AG08396 (cell line): ENCODE data around the gene AKR7A3.

Experiments
- DNase-seq: peaks from one replicate; pipeline ENCODE4 v3.0.0; 2012; ENCODE audit warnings: low spot score, mixed read lengths

AKR7A3 gene

DNA sequence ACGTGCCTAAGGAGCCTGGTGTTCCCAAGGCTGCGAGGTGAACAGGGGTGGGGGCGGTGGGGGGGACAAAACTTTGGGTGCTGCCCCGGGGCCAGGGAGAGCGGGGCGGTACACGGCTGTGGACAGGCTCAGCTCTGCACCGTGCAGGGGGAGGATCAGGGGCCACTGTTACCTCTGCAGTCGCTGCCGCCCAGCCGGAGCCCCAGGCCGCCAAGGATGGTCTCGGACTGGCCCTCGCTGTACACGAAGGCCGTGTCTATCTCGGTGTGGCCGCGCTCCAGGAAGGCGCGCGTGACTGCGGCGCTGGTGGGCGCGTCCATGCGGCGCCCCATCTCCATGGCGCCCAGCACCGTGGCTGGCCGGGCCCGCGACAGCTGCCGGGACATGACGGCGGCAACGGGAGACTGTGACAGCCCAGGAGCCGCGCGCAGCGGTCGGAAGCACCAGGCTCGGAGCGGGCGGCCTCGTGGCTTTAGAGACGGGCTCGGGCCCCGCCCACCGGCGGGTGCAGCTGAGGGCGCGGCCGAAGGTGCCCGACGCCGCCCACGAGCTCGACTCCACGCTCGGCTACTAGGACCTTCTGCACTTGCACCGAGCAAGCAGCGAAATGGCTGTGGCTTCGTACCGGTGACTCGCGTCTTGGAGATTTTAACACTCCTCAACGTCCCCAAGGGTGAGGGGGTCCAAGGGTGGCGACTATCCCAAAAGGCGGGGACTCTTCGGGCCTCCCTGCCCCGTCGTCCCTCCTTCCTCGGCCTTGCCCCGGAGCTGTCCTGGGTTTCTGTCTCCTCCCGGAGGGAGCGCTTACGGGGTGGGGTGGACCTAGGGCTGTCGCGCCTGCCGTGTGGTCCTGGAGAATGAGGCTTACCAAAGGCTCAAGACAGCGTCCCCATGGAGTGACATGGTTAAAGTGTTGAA is at the start of gene AKR7A3:
Gene AKR7A3, minus strand, starts transcription at position 447 of the 918 bp plus-strand sequence. Its CDS starts 61 bp downstream, at position 386.
- DNase-seq, result peak; percentile 70

DNA sequence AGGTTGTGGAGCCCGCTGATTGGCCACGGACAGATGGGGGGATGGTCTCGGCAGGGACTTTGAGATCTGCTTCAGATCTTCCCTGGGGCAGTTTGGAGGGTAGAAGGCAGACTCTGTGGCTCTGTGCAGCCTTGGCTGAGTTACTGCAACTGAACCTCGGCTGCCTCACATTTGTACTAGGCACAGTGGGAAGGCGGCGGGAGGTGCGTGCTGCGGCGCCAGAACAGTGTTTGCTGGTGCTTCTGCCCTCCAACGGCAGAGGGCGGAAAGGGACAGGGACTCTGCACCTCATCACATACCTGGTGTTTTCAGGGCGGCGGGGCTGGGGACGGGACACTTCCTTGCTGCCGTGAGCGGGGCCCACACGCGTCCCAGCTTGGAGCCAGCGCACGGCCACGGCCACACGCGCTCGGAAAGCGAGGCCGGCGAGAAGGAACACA is 49.8 kb upstream of the AKR7A3 start:
- DNase-seq, result no peak

DNA sequence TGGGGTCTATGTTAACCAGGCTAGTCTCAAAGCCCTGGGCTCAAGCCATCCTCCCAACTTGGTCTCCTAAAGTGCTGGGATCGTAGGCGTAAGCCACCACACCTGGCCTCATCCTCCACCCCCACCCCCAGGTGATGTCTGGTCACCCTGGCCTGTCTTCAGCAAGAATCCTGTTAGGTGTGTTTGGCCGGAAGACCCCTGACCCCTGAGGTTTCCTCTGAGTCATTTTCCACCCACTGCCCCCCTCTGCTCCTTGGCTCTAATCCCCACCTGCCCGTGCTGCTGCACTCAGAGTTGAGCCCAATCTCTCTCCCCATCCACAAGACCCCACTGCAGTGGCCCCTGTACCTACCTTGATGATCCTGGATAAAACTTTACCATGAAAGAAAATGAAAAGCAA is 48.7 kb upstream of the AKR7A3 start:
- no peak for DNase-seq

DNA sequence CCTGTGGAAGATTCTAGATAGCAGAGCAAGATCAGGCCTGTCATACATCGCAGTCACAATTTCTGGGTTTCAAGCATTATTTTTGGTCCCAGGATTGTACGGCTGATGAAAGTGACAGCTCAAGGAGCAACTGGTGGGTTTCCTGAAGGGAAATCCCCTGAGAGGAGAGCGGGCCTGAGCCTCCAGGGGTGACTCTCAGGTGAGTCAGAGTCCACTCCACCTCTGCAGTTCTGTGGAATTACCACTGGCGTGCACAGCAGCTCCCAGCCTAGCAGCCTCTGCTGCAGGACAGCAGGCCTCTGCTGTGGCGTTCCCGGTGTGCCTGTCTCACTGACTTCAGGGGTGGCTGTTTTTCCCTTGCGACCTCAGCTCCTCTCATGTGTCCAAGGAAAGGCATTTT is 48.0 kb upstream of the AKR7A3 start:
- DNase-seq, result no peak

DNA sequence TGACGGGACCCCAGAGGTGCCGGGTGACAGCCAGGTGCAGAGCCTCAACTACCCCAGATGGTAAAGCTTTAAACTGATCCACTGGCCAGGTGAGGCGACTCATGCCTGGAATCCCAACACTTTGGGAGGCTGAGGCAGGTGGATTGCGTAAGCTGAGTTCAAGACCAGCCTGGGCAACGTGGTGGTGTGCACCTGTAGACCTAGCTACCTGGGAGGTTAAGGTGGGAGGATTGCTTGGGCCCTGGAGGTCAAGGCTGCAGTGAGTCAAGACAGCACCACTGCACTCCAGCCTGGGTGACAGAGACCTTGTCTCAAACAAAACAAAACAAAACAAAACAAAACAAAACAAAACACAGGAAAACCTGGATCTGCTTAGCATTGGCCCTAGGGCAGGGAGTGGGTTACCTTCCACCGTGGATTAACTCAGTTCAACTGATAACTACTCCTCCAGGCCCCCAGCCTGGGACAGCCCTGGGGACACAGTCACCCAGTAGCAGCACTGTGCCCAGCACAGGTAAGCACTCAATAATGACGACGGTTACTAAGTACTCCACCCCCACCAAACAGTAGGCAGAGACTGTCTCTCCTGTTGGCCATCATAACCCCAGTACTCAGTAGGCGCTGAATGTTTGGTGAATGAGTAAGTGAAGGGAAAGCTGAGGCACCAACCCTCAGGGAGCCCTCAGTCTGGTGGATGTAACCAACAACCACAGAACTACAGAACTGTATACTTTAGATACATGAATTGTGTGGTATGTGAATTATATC is 45.2 kb upstream of the AKR7A3 start:
- DNase-seq, result no peak

DNA sequence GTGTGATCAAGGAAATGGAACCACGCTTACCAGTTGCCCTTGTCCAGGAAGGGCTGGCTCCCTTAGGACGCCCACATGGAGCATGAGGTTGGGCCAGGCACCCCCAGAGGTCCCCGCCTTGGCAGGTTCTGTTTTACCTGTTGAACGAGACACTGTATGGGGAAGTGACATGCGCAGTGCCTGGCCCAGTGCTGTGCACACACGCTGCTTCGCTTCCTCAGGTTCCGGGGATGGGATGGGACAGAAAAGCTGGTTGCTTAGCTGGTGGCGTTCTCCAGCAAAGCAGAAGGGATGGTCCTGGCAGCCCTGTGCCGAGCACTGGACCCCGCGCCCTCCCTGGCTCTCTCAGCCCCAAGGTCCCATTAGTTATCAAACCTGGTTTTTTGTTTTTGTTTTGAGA is 44.3 kb upstream of the AKR7A3 start:
- DNase-seq, result no peak

DNA sequence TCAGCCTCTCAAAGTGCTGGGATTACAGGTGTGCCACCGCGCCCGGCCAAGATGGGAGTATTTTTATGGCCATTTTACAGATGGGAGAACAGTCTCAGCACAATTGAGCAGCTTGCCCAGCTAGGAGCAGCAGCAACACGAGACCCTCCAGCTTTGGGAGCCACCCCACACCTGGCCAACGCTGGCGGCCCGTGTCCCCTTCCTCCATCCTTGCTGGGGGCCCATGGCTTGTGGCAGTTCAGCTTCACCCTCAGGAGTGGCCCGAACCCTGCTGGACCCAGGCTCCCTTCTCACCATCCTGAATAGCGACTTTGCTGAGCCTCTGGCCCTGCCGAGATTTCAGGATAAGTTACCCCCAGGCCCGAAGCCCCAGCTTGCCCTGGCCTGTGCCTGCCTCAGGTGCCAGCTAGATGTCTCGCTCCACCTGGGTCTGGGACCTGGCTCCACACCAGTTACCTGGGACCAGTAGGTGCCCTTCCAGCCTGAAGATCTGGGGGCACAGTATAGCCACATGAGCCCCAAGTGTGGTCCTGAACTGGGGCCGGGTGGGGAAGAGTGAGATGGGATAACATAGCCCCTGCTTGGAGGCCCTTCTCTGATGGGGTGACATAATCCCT is 42.8 kb upstream of the AKR7A3 start:
- no peak for DNase-seq

DNA sequence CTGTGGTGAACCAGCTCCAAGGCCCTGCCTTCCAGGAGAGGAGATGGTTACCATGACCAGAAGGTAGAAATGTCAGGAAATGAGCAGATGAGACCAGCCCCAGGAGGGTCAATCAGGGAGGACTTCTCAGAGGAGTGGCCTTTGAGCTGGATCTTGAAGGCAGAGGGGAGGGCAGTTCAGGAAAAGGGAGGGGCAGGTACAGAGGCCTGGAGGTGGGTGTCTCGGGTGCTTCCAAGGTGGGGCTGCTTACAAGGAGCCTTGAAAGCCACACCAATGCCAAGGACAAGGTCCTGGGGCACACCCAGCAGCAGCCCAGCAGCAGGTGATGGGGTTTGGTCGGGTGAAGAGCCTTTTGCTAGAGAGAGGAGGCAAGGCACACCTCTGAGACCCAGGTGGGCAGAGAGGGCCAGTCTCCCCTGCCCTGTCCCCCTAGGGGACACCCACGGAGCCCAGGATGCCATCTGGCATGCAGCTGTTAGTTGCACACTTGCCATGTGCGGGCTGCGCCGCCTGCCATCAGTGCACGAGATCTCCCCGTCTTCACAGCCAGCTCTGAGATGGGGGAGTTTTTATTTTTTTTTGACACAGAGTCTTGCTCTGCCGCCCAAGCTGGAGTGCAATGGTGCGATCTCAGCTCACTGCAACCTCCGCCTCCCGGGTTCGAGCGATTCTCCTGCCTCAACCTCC is 42.0 kb upstream of the AKR7A3 start:
- no peak for DNase-seq

DNA sequence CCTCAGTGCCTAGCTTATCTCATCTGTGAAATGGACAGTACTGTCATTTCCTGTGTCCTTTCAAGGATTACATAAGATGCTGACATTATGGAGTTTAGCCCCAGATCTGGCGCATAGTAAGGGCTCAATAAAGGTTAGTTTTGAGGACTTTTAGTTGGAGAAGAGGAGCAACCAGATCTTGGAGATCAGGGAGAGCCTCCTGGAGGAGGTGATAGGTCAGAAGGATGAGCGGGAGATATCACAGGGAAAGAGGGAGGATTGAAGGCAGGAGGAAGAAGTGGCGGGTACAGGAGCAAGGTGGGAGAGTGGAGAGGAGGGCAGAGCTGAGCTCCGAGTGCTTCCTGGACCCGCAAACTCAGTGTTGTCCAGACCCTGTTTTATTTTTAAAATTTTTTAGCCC is 41.0 kb upstream of the AKR7A3 start:
- DNase-seq, result no peak

DNA sequence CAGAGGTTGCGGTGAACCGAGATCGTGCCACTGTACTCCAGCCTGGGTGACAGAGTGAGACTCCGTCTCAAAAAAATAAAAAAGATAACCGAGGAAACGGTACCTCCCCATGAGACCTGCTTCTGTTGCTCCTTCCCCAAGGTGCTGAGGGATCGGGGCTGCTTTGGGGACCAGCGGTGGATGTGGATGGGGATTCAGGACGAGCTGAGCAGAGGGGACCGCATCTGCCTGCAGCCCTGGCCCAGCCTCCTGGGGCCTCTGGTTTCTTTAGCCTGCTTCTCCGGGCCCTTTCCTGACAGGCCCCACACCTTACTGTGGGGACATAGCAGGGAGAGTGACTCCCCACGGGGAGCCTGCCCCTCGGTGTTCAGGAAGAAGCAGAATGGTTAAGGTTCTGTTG is 40.6 kb upstream of the AKR7A3 start:
- DNase-seq, result no peak

DNA sequence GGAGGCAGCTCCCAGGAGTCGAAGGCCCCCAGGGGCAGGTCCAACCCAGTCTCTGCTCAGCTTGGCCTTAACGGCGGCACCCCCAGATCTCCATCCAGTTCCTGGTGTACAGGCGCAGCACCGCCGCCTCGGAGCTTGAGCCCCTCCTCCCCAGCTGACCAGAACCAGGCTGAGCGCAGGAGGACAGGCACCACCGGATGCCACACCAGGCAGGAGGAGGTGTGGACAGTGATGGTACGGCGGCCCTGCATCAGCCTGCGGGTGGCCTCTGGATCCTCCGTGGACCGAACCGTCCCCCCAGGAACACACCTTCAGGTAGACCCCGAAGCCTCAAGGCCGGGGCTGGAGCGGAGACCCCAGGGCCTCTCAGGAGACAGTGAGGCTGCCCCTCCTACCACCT is 39.9 kb upstream of the AKR7A3 start:
- DNase-seq, result no peak

DNA sequence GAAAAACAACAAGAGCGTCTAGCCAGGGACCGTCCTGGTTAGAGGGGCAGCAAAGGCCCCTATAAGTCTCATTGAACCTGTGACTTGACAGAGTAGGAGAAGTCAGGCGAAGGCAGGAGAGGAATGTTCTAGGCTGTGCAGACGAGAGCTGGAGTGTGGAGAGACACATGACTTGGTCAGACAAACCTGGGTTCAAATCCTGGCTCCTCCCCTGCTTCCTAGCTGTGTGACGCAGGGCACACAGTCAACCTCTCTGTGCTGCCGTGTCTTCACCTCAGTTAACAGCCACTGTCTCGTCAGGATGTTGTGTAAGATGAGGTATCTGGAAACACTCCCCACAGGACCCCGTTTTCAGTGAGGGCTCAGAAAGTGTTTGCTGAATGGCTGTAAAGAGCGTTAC is 39.2 kb upstream of the AKR7A3 start:
- DNase-seq, result no peak

DNA sequence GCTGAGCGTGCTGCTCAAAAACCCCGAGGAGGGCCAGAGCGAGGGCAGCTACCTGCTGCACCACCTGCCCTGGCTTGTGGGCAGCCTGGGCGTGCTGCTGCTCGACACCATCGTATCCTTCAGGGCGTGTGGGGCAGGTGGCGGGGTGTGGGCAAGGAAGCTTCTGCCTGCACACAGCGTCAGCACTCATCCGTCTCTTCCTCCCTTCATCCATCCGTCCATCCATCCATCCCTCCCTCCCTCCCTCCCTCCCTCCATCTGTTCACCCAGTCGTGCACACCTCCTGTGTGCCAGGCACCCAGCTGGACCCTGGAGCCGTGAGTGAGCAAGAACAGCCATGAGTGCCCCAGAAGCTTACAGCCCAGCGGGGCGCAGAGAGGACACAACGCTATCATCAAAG is 38.7 kb upstream of the AKR7A3 start:
- DNase-seq, result no peak

DNA sequence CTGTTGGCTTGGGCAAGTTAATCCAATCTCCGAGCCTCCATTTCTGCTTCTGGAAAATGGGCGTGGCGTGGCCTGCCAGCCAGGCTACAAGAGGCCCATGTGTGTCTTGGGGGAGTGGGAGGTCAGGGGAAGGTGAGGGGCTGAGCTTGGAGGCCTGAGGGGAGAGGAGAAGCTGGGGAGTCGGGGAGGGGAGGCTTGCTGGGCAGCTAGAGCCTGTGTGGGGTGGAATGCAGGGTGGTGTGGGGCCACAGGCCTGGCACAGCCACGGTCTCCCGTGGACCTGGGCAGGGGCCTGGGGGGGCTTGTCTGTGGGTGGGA is 38.1 kb upstream of the AKR7A3 start:
- no peak for DNase-seq

DNA sequence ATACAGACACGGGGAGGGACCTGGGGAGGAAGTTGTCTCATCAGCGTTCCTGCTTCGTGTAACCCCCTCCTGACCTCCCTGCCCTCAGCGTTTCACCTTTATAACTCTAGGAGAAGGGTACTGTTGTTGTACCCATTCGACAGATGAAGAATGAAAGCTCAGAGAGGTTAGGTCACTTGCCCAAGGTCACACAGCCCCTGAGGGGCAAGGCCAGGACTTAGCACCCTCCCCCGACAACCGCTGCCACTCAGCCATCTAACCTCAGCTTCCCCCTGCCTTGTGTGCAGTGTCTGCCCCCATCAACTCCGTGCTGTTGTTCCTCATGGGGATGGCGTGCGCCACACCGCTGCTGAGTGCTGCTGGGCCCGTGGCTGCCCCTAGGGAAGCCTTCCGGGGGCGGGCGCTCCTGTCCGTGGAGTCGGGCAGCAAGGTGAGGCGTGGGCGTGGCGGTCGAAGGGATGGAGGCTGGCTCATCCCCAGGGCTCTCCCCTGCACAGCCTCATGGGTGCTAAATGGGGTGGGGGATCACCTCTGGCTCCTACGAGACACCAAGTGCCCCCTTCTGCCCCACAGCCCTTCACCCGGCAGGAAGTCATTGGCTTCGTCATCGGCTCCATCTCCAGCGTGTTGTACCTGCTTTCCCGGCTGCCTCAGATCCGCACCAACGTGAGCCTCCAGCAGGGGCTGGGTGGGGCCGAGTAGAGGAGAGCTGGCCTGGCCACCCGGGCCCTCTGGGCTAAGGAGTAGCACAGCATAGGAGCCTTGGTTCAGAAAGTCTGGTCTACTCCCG is 37.6 kb upstream of the AKR7A3 start:
- DNase-seq, result no peak

DNA sequence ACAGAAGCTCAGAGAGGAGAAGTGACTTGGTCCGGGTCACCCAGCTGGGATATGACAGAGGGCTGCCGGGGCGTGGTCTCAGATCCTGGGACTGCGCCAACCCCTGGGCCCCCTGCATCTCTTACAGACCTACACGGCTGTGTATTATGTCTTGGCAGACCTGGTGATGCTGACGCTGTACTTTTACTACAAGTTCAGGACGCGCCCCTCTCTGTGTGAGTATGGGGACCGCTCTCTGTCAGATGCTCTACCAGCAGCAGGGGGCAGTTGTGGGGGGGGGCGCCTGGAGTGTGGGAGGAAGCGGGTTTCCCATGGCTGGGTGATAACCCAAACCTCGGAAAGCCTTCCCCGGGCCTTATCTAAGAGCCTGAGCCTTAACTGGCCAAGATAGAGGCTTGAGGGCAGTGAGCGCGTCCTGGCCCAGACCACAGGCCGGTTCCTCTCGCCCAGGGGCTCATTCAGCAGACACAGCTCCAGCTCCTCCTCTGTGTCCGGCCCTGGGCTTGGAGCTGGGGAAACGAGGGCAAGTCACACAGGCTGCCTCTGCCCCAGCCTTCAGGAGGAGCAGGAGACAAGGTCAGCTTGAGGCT is 36.9 kb upstream of the AKR7A3 start:
- no peak for DNase-seq

DNA sequence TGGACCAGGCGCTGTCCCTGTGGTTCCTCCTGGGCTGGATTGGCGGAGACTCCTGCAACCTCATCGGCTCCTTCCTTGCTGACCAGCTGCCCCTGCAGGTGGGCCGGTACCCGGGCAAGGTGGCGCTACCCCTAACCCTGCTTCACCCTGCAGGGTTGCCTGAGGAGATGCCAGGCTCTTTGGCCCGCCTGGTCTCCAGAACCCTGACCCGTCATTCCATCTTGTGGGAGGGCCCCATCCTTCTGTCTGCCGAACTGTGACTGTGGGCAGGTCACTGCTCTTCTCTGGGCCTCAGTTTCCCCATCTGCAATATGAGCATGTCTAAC is 36.1 kb upstream of the AKR7A3 start:
- no peak for DNase-seq

DNA sequence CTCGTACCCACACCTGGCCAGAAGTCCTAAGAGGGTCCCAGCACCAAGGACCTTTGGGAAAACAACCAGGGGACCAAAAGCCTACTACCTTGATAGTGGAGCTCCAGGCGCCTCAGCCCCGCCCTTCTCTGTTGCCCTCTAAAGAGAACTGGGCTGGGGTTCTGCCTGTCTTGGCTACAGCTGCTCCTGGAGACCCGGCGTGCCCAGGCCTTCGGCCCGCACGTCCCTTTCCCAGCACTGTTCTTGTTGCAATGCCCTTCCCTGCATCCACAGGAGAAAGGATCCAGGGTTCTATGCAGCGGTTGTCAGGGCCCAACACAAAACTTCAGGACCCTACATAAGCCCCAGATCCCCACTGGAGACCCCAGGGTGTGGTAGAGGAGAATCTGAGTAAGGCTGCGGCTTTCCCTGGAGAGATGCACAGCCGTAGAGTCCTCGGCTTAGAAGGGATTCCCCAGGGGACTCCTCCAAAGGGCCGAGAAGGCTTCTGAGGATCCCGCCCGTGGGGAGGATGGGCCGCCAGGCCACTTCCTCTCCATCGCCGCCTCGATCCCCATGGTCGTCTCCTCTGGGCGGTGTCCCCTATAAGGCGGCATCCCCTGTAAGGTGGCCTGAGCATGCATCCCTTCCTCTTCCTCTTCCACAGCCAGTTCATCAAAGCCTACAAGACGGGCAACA is 35.6 kb upstream of the AKR7A3 start:
- no peak for DNase-seq

DNA sequence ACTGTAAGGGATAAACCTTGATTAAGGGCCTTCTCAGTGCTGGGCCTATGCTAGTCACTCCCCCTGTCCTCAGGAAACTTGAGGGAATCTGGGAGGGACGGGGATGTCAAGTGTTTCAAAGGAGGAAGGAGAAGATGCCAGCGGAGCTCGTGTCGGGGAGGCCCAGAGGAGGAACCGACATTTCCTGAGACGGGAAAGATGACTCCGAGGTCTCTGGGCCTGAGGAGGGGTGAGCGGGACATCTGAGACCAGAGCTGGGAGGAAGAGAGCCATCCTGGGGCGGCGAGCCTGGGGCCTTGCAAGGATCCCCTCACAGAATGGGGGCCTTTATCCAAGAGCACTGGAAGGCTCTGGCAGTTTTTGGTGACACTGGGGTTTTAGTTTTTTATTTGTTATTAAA is 33.9 kb upstream of the AKR7A3 start:
- DNase-seq, result no peak

DNA sequence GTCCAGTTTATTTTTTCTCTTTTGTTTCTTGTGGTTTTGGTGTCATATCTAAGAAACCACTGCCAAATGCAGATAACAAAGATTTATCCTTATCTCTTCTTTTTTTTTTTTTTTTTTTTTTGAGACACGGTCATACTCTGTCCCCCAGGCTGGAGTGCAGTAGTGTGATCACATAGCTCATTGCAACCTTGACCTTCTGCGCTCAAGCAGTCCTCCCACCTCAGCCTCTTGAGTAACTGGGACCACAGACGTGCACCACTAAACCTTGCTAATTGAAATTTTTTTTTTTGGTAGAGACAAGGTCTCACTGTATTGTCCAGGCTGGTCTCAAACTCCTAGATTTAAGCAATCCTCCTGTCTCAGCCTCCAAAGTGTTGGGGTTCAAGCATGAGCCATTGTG is 32.5 kb upstream of the AKR7A3 start:
- DNase-seq, result no peak

DNA sequence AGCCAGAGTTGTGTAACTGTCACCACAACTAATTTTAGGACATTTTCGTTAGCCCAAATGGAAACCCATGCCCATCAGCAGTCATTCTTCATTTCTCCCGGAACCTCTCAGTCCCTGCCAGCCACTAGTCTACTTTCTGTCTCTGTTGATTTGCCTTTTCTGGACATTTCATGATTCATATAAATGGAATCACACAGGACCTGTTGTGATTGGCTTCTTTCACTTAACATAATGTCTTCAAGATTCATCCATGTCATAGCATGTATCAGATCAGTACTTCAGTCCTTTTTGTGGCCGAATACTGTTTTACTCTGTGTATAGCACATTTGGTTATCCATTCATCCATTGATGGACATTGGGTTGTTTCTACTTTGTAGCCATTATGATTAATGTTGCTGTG is 30.6 kb upstream of the AKR7A3 start:
- peak; percentile 4 for DNase-seq
